Choroid plexus epithelial cell (primary cell): ENCODE measurements around the gene RFXANK.

Experiments
- DNase-seq: peaks from one replicate; pipeline ENCODE4 v3.0.0-alpha.2; 2010; ENCODE audit warnings: low read depth
- H3K4me3 ChIP-seq: 2 replicates; pipeline ENCODE4 v1.5.1; 2011; ENCODE audit warnings: low read depth, mild to moderate bottlenecking, control low read depth, low read length, moderate library complexity
- TF ChIP-seq, protein P1 (sequence below): conservative IDR thresholded peaks from 2 replicates; pipeline ENCODE4 v1.5.1; 2011; ENCODE audit warnings: low read depth, mild to moderate bottlenecking, control low read depth, inconsistent platforms, low read length, moderate library complexity

RFXANK gene

DNA sequence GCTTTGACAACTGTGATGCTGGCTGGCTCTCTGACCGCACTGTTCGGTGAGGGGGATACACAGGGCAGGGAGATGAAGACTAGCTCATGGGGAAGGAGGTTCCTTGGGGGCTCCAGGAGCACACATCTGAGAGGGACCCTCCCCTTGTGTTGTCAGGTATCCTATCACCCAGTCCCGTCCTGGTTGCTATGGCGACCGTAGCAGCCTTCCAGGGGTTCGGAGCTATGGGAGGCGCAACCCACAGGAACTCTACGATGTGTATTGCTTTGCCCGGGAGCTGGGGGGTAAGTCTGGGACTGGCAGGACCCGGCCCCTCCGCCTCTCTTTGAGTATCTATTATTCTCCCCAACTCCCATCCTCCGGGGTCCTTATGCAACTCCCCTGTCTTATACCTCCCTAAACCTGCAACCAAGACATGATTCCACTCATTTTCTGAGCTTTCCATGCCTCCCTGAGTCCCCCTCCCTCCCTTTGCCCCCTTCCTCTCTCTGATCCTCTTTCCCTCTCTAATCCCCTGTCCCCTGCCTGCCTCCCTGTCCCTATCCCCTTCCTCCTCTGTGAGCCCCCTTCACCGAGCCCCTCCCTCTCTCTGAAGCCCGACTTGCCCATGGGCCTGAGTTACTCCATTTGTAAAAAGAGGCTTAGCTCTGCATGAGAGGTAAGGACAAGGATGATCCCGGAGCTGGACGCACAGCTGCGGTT is 32.2 kb downstream of the RFXANK start:
- no peak overlapping the region for H3K4me3 ChIP-seq
- DNase-seq: no peak
- TF ChIP-seq, protein P1, sequence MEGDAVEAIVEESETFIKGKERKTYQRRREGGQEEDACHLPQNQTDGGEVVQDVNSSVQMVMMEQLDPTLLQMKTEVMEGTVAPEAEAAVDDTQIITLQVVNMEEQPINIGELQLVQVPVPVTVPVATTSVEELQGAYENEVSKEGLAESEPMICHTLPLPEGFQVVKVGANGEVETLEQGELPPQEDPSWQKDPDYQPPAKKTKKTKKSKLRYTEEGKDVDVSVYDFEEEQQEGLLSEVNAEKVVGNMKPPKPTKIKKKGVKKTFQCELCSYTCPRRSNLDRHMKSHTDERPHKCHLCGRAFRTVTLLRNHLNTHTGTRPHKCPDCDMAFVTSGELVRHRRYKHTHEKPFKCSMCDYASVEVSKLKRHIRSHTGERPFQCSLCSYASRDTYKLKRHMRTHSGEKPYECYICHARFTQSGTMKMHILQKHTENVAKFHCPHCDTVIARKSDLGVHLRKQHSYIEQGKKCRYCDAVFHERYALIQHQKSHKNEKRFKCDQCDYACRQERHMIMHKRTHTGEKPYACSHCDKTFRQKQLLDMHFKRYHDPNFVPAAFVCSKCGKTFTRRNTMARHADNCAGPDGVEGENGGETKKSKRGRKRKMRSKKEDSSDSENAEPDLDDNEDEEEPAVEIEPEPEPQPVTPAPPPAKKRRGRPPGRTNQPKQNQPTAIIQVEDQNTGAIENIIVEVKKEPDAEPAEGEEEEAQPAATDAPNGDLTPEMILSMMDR: no peak

DNA sequence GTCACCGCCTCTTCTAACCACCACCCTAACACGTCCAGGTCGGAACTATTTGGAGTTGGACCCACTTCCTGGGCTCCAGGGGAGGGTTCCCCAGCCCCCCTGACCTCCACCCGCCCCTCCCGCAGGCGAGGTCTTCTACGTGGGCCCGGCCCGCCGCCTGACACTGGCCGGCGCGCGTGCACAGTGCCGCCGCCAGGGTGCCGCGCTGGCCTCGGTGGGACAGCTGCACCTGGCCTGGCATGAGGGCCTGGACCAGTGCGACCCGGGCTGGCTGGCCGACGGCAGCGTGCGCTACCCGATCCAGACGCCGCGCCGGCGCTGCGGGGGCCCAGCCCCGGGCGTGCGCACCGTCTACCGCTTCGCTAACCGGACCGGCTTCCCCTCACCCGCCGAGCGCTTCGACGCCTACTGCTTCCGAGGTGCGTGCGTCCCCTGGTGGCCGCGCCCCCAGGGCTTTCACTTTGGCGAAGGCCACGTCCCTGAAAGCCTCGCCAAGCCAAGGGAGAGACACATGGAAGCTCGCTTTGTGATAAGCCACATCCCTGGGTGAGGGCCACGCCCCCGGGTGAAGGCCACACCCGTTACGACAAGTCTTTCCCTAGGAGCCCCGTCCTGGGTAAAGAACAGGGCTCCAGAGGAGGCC is 32.9 kb downstream of the RFXANK start:
- DNase-seq: peak; percentile 58
- TF ChIP-seq, protein P1: peak; percentile 70
- peak overlapping the region; percentile 14 for H3K4me3 ChIP-seq

DNA sequence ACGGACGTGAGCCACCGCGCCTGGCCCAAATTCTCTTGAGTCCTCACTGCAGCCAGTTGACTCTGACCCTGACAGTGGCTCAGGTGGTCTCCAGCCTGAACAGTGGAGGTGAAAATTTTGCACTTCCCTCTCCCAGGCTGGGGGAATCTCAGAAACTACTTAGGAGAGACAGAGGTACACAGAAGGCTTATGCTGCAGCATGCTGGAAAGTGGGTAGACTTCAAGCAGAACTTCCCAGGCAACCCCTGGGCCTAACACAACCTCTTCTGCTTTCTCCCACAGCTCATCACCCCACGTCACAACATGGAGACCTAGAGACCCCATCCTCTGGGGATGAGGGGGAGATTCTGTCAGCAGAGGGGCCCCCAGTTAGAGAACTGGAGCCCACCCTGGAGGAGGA is 34.1 kb downstream of the RFXANK start:
- no peak for DNase-seq
- TF ChIP-seq, protein P1: no peak
- H3K4me3 ChIP-seq: no peak overlapping the region

DNA sequence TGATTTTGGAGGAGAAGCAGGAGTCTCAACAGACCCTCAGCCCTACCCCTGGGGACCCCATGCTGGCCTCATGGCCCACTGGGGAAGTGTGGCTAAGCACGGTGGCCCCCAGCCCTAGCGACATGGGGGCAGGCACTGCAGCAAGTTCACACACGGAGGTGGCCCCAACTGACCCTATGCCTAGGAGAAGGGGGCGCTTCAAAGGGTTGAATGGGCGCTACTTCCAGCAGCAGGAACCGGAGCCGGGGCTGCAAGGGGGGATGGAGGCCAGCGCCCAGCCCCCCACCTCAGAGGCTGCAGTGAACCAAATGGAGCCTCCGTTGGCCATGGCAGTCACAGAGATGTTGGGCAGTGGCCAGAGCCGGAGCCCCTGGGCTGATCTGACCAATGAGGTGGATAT is 34.6 kb downstream of the RFXANK start:
- no peak overlapping the region for H3K4me3 ChIP-seq

DNA sequence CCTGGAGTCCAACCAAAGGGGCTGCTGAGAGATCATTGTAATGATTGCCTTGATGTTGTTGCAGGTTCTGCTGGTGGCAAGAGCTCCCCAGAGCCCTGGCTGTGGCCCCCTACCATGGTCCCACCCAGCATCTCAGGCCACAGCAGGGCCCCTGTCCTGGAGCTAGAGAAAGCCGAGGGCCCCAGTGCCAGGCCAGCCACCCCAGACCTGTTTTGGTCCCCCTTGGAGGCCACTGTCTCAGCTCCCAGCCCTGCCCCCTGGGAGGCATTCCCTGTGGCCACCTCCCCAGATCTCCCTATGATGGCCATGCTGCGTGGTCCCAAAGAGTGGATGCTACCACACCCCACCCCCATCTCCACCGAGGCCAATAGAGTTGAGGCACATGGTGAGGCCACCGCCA is 35.2 kb downstream of the RFXANK start:
- no peak overlapping the region for H3K4me3 ChIP-seq
- no peak for DNase-seq
- TF ChIP-seq, protein P1: no peak

More for the DNA sequence above, 34.6 kb downstream of the RFXANK start:
- TF ChIP-seq, protein P1: no peak
- DNase-seq: no peak

DNA sequence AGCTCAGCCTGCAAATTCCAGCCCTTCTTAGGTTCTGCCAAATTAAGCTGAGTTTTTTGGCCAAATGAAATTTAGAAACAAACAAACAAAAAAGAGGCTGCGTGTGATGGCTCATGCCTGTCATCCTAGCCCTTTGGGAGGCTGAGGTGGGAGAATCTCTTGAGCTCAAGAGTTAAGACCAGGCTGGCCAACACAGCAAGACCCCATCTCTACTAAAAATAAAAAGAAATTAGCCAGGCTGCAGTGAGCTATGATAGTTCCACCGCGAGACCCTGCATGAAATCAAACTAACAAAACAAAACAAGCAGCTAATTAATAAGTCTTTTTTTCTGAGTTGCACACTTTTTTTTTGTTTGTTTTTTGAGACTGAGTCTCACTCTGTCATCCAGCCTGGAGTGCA is 37.6 kb downstream of the RFXANK start:
- TF ChIP-seq, protein P1: no peak
- DNase-seq: no peak
- no peak overlapping the region for H3K4me3 ChIP-seq

DNA sequence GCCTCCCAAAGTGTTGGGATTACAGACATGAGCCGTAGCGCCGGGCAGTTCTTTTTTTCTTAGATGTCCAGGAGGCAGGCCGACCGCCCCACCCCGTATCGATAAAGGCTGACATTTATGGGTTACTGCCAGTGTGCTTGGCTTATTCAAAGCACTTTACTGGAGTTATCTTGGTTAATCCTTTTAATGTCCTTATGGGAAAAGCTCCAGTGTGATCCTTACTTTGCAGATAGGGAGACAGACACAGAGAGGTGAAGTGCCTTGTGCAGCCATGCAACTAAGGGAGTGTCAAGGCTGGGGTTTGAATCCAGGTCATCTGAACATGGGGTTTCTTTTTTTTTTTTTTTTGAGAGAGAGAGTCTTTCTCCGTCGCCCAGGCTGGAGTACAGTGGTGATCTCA is 38.9 kb downstream of the RFXANK start:
- TF ChIP-seq, protein P1: no peak
- H3K4me3 ChIP-seq: no peak overlapping the region
- no peak for DNase-seq
